CD4-positive, CD25-positive, alpha-beta regulatory T cell (primary cell): ENCODE data around the gene ABI3. TPM values are rescaled to one million over a fixed set of nuclear protein-coding genes. Genes with fewer than 3 reads are reported as not detected.

Experiments
- polyA plus RNA-seq, 4 donors: library from polyadenylated mRNA; unstranded; fragments of 300-500 nt; fragmentation: Illumina TruSeq; gene quantifications; one replicate each; pipeline ENCODE4 v1.2.3, GENCODE V29; 2021
- total RNA-seq: library from RNA; stranded (reverse); gene quantifications from one replicate; pipeline ENCODE4 v1.2.3, GENCODE V29; 2022

The ABI3 gene
- total and polyA plus RNA-seq, 5 donors from 2014 or later = 6.5 to 27.6 (median 15.6) TPM

Other genes starting within 250 kb of the ABI3 start
- not detected for gene GIP, start 242.1 kb upstream of the ABI3 start, total RNA-seq
- gene GIP, start 242.1 kb upstream of the ABI3 start, polyA plus RNA-seq = not detected
- gene IGF2BP1, start 213.3 kb upstream of the ABI3 start, total RNA-seq = not detected
- not detected for gene IGF2BP1, start 213.3 kb upstream of the ABI3 start, polyA plus RNA-seq
- gene B4GALNT2, start 77.9 kb upstream of the ABI3 start, total RNA-seq = not detected
- not detected for gene B4GALNT2, start 77.9 kb upstream of the ABI3 start, polyA plus RNA-seq
- gene GNGT2, start 133 bp upstream of the ABI3 start, total RNA-seq = 1.5 TPM
- 10 to 100 TPM in 1 of 4 donors, 1 to 10 TPM in 3; 4.1 to 11.4 (median 7.4) TPM for gene GNGT2, start 133 bp upstream of the ABI3 start, polyA plus RNA-seq
- not detected for gene PHOSPHO1, start 20.1 kb downstream of the ABI3 start, total RNA-seq
- under 1 TPM in 3 of 4 donors, not detected in 1; 0.11 to 0.24 (median 0.15) TPM for gene PHOSPHO1, start 20.1 kb downstream of the ABI3 start, polyA plus RNA-seq
- 34.4 TPM for gene ZNF652, start 151.5 kb downstream of the ABI3 start, total RNA-seq
- gene ZNF652, start 151.5 kb downstream of the ABI3 start, polyA plus RNA-seq = 10 to 100 TPM in 3 of 4 donors, 1 to 10 TPM in 1; 8.9 to 22.3 (median 14.9) TPM
- gene PHB1, start 204.2 kb downstream of the ABI3 start, total RNA-seq = 47.8 TPM
- 100 to 1,000 TPM; 133 to 160 (median 137) TPM for gene PHB1, start 204.2 kb downstream of the ABI3 start, polyA plus RNA-seq